Measurements from ENCODE around the gene SMAD5. TPM values are rescaled to one million over a fixed set of nuclear protein-coding genes. Genes with fewer than 3 reads are reported as not detected.

The SMAD5 gene
- polyA plus RNA-seq, 1 donor = 82.2 TPM

DNA sequence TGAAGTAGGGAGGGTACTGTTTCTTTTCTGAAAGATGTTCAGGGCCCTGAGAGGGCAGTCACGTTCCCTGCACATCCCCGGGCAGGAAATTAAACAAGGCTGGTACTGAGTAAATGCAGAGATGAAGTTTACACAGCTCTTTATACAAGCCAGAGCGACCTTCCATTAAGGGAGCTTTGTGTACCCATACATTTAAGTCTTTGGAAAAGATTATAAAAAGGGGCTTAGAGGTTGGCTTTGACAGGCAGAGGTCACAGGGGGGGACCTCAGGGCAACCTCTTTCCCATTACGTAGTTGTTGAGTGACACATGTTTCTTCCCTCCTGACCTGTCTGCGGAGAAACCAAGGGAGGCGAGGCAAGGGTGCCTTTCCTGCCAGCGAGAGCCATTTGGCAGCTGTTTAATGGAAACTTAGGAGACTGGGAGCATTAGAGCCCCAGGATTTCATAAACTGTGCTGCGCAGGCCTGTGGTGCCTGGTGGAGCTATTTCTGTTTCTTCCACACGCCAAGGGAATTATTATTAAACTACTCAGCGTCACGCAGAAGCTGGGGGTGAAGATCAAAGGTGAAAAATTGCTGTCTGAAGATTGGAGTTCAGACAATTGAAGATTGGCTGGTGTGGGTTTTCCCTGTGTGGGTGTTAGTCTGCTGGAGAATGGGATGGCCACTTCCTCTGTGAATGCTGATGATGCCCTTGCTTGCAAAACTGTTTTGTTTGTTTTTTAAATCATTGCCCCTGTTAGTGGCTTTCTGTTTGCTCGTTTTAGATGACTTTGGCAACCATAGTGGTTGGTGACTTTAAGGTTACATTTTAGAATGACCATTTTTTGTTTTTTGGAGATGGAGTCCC is 63.6 kb downstream of the SMAD5 start:
- no peak for DNase-seq

DNA sequence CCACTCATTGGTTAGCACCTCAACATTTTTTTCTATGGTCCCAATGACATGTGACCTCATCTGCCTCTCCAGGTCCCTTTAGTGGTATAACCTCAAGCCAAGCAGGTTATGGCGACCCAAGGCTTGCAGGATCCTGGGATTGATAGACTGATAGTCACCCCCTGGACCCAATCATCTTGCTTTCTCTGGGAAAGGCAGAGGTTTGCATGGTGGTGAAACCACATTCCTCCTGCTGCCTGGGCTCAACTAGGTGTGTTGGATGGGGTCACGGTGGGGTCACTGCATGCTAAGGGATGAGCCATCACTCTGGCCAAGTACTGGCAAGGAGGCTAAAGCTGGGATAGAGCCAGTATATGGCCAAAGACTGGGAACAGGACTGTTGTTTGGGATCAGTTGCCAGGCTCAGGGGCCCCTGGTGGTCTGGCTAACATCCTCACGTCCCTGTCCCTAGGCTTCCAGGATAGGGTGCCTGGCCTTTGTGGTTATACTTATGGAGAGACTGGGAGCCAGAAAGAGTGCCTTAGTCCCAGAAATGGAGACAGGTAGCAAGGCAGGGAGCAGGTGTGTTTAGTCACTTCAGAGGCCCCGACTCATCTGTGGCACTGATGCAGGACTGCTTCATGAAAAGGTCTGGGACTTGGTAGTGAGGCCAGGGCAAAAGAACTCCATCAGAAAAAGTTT is 65.0 kb downstream of the SMAD5 start:
- DNase-seq = no peak

DNA sequence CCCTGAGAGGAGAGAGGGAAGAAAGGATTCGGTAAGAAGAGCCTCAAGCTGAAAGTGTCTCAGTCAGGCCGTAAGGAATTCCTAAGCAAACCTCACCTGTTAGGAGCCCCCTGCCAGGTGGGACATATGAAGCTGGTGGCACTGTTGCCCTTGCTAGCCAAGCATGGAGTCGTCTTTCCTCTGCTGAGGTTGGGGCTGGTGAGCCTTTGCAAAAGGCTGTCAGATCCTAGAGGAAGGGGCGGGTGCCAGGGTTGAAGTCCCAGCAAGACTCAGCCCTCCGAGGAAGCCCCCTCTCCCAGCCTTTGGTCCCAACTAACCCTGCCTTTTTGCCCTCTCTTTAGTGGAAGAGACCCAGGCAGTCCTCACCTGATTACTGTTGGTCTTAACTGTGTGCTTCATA is 65.8 kb downstream of the SMAD5 start:
- no peak for DNase-seq

DNA sequence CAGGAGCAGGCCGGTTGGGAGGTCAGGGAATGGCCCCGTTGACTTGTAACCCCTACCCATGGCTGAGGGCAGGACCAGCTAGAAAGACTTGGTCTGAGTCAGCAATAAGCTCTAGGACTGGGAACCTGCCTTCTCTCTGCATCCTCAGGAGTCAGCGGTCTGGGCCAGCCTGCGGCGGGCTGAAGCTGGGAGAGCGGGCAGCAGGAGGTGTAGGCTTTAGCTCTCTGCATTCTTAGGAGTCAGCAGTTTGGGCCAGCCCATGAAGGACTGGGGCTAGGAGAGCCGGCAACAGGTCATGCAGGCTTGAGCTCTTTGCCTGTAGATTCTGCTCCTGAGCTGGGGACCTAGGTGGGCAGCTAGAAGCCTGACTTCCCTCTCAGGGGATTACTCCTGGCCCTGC is 66.8 kb downstream of the SMAD5 start:
- no peak for DNase-seq

DNA sequence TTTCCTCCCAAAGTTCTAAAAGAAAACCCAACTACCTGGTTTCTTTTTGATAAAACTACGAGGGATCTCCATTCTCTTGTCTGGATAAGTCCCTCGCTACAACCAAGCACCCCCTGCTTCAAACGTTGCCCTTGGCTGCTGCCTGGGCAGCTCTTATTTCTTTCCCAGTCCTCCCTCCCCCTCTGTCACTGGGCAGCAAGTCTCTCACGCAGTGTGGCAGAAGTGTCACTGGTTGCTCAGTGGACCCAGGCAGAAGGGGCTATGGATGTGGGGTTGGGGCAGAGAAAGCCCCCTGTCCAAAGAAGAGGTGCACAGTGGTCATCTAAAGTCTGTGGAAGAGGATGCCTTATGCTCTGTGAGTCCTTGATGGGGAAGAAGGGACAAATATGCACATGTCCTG is 67.5 kb downstream of the SMAD5 start:
- no peak for DNase-seq

DNA sequence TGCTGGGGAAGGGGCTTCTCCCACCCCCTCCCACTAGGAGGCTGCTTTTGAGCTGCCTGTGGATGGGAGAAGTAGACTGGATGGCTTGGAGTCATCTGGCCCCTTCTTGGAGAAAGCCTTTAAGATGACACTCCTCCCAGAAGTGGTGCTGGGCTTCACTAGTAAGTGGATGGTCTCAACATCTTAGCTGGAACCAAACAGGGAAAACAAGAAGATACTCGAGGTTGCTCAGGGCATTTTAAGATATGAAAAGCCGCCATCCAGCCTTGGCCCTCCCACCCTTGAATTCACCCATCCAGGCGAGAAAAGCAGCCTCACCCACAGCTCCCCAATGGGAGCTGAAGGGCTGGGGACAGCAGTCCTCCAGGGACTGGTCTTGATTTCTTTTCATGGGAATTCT is 68.1 kb downstream of the SMAD5 start:
- no peak for DNase-seq

DNA sequence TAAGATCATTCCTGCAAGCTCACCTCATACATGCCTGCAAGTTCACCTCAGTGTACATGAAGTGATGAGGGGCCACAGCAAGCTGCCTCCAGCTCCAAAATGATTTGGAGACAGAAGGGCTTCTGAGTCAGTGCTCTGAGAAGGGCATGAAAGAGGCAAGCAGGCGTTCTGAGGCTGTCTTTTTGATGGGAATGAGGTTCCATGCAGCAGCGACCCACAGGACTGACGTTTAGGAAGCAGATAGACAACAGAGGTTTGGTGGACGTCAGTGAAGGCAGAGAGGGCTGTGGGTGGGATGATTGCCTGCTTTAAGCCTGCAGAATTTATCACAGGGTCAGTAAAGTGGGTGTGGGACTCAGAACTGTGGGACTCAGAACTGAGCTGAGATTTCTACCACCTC is 69.2 kb downstream of the SMAD5 start:
- no peak for DNase-seq

DNA sequence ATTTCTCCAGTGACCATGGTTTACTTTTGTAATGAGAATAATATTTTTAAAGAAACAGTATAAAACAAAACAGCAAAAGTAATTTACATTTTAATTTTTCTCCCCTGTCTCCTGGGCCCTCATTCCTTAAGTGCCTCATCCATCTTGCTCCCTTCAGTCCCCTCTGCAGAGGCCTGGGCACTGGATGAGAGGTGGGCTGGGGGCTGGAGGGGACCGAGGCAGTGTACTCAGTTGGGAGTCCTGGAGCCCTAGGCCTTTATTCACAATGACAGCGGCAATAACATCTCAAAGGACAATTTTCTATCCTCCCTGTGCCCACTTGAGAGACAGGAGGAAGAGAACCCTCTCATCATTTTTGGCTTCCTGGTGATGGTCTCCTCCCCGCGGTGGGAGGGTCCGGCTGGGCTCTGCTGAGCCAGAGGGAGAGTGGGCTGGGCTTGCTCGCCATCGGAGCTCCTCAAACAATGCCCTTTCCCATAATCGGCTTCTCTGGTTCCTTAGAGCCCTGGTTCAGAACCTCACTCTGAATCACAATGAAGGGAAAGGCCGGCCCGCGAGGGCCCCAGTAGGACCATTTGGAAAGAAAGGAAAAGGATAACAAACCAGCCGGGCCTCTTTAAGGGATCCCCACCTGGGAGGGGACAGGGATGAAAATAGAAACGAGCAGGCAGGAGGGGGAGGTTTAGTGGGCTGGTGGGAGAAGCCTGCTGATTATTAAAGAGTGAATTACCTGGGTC is 70.0 kb downstream of the SMAD5 start:
- DNase-seq = no peak

DNA sequence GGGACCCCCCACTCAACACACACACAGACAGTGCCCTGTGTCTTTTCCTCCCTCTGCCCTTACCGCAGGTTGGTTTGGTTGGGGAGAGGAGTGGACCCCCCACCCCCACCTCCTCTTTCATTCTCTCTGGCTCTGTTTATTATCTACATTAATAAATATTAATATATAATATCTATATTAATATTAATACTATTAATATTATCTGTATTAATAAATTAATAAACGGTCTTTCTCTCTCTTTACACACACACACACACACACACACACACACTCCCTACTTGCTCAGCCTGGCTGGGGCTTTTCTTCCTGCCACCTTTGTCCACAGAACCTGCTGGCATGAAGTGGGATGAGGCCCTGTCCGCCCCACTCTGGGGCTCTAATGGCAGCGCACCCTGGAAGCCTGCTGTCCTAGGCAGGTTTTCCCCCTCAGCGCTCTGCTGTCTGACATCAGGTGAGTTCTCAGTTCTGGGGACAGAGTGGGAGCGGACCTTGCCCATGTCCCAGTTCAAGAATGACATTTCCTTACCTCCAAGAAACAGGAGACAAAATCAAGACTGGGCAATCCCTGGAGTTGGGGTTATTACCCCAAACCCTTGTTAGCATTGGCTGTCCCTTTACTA is 70.8 kb downstream of the SMAD5 start:
- no peak for DNase-seq

DNA sequence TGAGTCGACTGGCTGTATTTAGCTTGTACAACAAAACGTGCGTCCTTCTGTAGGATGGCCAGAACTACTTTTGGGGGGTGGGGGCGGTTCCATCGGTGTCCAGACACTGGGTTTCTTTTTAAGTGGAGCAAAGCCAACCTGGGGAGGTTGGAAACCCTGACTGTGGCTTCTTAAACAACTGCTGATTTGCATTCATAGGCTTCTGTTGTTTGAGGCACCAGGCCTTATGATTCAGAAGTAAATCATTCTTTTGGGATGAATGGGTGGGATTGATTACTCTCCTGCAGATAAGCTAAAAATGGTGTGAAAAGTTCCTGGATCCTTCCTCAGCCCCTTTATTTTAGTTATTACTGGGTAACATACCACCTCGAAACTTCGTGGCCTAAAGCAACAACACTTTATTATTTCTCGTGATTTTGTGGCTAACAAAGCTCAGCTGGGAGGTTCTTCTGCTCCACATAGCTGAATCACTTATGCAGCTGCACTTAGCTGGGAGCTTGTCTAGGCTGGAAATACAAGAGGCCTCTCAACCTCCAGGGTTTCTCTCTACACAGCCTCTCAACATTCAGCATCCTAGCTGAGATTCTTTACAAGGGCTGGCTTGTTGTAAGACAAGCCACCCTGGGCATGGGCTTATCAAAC is 72.5 kb downstream of the SMAD5 start:
- no peak for DNase-seq

DNA sequence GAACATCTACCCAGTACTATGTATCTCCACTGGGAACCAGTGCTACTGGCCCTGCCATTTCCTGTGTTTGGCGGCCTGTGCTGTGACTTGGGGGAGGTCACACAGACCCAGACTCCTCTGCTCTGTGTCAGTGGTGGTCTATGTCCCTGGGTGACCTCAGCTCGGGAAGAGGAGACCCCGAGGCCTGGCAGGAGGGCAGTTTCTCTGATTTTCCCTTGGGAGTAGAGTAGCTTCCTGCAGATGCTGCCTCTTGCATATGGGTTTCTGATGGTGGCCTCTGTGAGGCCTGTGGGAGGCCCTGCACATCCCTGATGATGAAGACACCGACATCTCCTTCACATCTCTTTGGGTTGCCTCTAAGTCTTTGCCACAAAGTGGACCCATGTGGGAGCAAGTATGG is 73.3 kb downstream of the SMAD5 start:
- no peak for DNase-seq

DNA sequence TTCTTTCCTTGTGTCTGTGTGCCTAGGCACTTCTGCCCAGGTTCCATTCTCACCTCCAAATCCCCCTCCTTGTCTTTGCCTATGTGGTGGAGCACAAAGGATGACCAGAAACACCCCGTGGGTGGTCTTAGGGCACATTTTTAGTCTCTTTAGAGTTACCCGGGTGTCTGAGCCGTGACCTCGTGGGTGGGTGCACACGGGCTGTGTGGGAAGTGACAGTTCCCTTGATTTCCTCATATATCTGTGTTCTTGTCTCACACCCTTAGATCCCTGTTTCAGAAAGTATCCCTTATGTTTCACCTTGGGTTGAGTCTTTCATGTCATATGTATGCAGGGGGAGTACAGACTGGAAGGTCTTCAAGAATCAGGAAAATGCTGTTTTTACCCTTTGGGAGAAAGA is 73.7 kb downstream of the SMAD5 start:
- DNase-seq = no peak

DNA sequence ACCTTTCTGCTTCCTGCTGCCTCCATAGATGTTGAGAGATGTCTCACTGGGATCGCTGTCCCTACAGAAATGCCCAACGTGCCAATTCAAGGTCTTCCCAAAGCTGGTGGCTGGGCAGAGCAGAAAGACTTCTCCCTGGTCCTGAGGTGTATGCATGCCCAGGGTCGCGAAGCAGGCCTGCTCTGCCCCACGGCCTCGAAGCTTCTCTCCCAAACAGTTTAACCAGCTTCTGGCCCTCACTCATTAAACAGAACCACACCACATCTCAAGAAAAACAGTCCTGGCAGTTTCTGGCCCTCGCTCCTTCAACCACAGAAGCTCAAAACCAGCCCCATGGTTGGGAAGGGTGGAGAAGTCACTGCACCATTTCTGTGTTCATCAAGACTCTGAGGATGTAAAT is 75.0 kb downstream of the SMAD5 start:
- DNase-seq = no peak

DNA sequence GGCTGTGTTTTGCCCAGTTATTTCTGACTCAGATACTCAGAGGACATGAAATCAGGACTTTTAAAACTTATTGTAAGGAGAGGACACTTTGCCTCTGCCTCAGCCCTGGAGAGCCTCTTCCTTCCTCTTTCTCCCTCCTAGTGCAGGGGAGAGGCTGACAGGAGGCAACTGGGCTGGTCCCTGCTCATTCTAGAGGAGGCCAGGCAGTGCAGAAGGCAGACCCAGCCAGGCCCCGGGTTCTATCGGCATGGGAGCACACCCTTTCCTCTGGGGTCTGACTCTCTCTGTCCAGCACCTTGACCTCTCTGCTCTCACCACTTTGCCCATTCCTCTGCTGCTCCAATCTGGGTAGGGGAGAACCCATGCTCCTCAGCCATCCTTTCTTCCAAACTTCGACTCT is 76.3 kb downstream of the SMAD5 start:
- DNase-seq = no peak

DNA sequence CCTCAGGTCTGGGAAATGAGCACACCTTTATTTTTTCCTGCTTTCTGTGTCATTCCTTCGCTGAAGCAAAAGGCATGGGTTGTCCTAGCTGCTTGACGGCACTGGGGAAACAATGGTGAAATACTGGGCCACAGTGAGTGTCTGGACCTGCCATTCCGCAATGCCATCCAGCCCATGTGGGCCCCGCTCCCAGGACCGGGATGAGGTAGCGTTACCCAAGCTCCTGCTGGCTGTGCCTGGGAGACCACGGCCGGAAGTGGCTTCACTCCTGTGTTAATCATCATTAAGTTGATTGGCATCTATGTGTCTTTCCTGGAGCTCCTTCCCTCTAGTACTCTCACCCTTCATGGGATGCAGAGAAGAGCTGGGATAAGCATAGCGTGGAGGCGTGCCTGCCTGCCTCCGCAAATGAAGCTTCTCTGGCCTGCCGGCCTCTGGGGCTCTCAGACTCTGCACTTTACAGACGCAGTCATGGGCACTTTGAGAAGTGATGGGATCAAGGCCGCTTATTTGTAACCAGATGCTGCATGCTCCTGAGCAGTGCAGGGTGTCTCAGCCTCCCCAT is 76.8 kb downstream of the SMAD5 start:
- DNase-seq = no peak

DNA sequence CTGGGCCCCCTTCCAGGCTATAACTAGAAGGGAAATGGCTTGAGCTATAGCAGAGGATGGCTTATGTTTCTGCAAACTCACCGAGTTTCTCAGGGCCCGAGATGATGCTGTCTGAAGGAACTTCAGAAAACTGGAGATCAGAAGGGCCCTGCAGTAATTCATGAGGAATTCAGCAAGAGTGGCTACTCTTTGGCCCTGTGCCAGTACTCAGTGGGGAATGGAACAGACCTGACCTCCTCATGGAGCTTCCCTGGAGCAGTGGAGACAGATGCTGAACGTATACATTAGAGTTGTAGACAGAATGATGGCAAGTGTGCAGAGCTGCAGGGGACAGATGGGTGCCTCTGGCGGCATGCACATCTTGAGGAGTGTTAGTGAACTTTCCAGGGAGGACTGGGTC is 77.6 kb downstream of the SMAD5 start:
- DNase-seq = no peak

DNA sequence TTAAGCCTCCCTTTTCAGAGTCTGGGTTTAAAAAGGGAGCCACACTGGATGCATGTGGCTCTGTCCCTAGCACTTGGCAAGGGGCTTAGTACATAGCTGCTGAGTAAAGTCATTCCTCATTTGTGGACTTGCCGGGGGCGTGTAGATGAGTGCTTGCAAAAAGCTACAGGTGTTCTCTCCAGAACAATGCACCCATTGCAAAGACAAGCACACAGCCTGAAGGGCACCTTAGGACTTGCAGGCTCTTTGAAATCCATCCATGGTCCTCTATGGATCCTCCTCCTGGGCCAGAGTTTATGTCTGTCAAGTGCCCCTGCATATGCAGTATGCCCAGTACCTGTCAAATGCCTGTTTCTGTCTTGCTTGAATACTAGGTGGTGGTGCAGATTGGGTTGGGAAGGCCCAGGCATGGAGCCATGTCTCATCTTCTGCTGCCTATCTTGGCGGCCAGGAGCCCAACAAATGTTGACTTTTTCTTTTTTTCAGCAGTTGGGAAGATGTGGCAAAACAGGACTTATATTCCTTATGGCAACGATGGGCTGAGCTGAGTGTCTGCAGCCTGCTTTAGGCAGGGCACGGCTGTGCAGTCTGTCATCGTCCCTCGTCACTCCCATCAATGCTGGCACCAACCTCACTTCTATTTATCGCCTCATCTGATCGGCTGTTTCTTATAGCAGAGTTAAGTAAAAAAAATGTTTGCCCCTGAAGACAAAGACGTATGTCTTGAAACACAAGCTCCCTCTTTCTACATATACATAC is 78.8 kb downstream of the SMAD5 start:
- no peak for DNase-seq

DNA sequence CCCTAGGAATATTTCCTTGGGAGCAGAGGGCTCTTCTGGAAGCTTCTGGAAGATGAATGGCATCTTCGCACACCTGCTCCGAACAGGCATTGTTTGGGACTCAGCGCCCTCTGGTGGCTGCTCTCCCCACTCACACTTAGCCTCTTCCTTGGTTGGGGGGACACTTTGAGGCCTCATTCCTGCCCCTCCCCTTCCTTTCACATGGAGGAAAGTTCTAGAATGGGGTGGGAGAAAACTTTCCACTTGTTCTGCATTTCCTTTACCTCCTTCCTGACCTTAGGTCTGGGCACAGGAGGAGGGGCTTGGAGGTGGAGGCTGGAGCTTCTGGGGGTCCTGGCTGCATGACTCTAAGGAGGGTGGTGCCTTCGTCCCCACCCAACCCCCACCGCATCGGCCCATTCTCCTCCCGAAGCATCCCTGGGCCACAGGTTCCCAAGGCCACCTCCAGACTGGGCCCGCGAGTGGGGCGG is 79.6 kb downstream of the SMAD5 start:
- no peak for DNase-seq

DNA sequence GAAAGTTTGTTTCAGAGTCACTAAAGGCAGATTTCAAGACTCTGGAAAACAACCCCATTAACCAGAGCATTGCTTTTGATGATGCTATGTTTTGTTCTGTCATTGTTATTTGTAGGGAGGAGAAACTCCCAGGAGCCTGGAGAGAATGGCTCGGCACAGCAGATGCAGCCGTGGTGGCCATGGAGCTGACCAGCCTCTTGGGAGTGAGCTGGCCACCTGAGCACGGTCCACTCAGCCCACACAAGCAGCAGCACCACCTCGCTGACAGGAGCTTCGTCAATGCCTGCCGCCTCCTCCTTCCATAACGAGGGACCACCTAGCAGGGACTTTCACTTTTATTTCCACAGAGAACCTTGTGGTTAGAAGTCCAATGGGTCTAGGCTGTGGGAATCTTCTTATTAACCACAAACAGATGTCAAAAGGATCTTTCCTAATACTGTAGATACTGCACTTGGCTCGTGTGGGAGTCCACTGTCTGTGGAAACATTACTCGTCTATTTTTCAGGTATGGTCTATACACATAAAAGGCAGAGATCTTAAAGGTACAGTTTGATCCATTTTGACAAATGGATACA is 81.4 kb downstream of the SMAD5 start:
- no peak for DNase-seq

DNA sequence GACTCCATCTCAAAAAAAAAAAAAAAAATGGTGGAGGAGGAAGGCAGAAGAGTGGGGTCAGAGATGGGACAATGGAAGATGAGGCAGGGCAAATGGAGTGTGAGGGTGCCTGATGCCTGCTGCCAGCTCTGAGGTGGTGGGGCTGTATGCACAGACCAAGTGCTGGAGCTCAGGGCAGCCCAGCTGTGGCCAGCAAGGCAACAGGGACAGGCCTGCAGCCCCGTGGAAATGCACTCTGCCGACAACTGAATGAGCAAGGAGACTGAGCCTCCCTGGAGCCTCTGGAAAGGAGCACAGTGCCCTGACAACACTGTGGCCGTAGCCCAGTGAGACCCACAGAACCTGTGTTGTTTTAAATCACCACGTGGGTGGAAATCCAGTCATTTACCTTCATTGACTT is 83.2 kb downstream of the SMAD5 start:
- no peak for DNase-seq

DNA sequence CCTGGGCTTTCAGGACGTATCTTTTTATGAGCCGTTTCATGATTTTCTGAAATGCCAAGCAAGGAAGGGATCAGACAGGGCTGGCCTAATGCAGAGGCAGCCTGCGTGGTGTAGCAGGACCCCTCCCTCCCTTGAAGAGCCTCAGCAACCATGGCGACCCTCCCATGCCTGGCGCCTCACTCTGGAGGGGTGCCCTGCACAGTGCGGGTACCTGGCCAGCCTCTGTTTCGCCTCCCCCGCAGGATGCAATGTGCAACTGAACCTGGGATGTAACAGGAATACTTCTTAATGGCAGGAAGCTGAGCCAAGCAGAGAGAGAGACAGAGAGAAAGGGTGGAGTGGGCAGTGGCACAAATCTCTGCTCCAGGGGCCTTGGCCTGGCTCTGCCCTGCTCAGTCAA is 83.6 kb downstream of the SMAD5 start:
- no peak for DNase-seq

Data from left kidney (tissue), 2 donors.